ENCODE results near the gene TSC22D4. TPM values are rescaled to one million over a fixed set of nuclear protein-coding genes. Genes with fewer than 3 reads are reported as not detected.
"Not testable (repeated sequence)": the region's sequence is repeated elsewhere in the genome, so short reads cannot be mapped to it uniquely, and the experiment has no call there.

The TSC22D4 gene
- polyA plus RNA-seq, 1 donor, result 37.4 TPM

DNA sequence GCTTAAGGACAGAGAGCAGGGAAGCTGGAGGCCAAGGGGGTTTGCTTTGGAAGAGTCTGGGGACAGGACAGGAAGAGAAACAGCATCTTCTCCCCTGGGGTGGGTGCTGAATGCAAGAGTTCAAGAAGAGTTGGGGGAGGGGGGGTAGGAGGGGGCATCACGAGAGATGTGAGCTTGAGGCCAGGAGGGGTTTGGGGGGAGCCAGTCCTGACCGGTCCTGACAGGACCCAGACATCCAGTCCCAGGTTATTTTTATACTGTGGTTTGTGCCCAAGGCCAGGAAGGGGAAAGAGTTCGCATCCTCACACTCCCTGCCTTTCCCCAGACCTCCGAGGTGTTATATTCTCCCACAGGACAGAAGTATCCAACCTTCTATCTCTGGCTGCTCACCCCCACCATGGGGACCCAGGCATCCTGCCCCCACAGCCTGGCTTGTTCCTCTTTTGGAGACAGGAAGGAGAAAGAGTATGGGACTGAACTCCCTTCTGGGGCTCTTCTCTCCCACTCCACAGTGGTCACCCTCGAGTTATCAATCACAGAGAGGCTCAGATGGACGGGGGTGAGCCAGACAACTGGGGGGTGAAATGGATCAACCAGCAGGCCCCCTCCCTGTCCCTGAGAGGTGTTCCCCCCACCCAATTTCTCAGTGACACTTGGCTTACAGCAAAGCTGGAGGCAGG, 2.8 kb downstream of the TSC22D4 start:
- no peak for DNase-seq

DNA sequence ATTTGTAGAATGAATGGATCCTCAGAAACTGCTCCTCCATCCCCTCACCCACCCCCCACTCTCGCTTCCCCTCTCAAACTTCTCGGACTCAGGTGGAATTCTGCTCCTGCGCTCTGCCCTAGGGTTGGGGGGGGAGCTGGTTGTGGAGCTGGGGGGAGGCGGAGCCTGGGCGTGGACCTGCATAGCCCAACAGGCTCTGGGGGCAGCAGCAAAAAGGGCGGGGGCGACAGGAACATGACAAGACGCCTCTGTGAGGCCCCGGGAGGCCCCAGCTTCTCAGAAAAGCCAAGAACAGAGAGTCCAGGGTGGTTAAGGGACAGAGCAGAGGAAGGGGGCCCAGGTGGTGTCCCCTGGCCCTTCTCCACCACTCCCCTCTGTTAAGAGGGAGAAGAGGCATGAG, 3.5 kb downstream of the TSC22D4 start:
- DNase-seq, result no peak

DNA sequence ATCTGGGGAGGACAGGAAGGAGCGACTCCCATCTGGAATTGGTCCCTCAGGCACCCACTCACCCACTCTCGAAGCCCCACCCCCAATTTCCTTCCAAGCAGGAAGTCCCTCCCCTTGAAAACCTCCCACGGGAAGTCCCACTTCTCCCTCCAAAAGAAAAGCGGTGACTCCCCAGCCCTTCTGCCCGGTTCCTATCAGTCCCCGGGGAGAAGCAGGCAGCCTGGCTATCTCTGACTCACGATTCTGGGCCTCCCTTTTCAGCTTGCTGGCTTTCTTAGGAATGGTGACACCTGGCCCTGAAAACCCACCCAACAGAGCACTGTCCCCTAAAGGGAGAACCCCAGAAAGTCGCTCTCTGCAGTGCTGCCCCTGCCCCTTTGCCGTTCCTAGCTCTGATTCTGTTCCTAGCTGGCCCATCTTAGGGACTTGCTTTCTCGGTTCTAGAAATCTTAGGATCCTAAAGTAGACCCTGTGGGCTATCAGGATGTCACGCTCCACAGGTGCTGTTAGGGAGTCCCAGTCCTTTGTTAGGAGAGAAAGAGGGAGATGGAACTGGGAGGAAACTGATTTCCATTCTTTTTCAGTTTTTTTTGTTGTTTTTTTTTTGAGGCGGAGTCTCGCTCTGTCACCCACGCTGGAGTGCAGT, 6.0 kb downstream of the TSC22D4 start:
- DNase-seq, result no peak

DNA sequence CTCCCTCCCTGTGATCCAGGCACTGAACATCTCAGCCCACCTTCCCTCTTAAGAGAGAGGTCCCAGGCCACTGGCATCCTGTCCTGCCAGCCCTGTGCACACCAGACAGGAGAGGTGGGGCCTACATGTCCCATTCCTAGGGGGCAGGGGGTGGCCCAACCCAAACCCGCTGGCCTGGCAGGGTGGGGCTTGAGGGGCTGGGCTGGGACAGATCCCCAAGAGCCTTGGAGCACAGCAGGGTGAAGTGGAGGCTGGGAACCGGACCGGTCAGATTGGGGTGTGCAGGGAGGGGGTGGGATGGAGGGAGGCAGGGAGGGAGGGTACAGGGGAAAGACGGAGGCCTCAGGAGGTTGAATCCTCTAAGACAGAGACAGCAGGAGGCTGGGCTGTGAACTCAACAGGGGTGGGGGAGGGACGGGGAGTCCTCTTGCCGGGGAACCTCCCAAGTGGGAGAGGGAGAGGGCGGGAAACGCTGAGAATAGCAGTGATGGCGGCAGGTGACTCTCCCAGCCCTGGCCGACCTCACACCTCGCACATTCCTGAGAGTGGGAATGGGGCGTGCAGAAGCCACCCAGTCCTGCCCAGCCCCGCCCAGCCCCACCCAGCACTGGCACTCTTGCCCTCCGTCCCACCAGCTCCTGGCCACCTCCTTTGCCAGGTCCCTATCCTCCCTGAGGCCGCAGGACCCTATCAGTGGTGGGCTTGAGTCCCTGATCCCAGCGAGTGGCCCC, 6.7 kb downstream of the TSC22D4 start:
- no peak for DNase-seq

DNA sequence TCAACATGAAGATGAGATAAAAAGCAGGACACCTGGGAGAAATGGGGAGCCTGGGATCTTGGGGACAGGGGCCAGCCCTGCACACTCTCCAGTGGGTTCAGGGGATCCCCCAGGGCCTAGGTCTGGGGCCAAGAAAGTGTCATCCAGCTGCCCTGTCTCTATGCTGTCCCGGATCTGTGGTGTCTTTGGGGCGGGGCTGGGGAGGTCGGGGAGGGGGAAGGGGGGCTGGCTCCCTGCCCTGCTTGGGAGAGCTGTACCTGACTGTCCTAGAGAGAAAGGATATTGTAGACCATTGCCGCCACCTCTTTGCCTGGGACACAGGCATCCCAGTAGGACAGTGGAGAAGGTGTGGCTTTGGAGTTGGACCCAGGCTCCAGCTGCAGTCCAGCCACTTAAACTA, 8.0 kb downstream of the TSC22D4 start:
- no peak for DNase-seq

DNA sequence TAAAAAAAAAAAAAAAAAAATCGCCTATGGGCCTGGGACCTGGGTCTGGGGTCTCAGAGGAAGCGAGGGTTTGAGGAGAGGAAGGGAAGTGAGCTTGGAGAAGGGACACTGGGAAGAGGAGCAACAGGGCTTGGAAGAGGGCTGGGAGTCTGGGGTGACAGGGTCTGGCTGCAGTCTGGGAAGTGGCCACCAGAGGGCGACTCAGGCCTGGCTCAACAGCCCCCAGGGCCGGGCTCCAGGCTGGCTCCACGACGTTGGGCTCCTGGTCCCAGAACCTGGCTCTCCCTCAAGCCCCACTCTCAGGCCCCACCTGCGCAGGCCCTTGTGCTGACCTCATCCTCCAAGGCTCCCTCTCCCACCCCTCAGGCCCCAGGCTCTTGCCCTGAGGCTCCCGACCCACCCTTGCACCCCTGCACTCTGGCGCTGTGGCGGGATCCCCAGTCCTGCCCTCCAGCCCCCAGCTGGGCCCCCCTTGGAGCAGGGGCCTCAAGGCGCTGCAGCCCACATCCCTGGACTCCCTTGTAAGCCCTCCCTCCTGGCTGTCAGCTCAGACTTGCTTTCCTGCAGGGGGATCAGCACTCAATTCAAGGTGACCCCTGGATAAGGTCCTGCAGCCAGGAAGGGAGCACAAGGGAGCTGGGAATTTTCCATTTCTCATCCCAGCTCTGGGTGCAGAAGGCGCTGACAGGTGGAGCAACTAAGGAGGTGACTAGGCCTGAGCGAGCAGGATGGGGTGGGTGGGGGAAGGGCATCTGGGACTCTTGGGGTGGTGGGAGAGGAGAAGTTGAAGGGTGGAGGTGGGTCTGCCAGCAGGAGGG, 9.6 kb downstream of the TSC22D4 start:
- DNase-seq, result peak; percentile 67

DNA sequence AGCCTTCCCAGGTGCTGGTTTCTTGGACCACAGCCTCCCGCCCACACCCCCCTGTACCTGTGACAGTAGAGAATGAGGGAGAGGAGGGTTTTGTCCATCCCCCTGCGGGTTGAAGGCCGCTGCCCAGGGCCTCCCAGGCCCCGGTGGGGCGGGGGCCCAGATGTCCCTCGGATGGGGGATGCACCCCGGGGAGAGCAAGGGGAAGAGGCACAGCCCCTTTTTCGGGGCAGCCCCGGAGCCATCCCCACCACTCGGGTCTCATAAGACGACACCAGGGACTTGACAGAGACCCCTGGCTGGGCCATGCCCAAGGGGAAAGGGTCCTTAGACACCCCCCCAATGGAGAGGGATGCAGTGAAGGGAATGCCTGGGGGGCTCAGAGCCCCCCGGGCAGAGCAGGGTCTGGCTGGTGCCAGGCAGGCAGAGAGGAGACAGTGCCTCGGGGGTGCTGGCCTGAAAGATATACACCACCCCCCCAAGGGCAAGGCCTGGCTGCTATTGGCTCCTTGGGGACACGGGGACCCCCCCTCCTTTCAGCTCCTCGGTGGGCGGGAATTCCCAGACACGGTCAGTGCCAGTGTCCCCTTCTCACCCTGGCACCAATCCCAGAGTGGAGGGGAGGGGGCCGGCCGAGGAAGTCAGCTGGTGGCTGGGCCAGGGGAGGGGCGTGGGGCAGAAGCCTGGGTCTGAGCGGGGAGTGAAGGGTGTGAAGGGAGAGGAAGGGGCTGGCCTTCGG, 11.2 kb downstream of the TSC22D4 start:
- DNase-seq, result no peak

DNA sequence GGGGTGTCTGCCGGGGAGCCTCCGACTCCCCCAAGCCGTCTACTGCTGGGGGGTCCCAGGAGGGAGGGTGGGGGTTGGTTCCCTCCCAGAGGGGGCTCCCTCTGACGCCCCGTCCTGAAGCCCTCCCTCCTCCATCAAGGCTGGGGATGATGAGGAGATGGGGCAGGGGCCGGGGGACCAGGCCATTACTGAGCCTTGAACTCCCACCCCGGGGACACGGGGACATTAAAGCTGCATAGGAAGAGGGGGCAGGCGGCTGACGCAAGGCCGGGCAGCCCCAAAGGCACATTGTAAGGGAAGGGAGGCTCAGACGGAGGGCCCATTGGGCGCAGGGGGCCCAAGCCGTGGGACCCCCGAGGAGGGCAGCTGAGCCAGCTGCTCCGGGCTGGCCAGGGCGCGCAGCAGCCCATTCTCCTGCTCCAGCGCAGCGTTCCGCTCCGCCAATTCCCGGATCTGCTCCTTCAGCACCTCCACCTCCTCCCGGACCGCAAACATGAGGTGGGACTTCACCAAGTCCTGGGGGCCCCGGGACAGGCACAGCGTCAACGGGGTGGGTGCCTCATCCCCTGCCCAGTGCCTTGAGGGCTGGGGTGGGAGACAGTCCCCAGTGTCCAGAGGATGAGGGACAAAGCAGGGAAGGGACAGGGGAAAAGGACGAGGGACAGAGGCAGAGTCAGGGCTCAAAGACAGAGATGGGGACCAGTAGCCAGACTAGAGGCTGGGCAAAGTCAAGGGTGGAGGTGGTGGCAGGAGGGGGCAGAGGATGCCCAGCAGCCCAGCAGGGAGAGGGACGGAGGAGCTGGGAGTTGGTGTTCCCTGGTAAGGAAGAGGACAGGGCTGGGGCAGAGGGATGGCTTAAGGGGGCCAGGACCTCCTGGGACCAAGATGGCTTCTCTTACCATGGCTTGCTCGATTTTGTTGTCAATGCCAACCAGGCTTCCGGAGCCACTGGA, 12.1 kb downstream of the TSC22D4 start:
- no peak for DNase-seq

DNA sequence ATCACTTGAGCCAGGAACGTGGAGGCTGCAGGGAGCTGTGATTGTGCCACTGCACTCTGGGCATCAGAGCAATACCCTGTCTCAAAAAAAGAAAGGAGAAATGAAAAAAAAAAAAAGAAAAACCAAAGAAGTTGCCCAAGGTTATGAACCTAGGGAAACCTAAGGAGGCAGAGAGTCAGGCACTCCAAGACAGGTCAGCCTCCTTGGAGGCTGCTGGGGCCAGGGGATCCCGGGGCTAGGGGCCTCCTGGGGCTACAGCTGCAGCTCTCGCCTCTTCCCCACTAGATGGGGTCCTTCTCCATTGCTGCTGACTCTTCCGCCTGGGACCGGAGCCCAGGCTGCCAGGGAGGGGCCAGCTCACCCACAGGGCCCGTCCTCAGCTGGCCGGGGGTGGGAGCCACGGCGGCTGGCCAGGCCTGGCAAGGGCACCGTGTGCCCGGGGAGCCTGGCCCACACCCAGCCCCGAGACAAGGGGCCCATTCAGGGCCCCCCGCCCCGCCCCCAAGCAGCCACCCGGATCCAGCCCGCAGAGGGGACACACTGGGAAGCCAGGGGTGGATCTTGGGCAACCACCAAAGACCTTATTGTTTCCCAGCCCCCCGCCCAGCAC, 13.2 kb downstream of the TSC22D4 start:
- DNase-seq, result peak; percentile 61

DNA sequence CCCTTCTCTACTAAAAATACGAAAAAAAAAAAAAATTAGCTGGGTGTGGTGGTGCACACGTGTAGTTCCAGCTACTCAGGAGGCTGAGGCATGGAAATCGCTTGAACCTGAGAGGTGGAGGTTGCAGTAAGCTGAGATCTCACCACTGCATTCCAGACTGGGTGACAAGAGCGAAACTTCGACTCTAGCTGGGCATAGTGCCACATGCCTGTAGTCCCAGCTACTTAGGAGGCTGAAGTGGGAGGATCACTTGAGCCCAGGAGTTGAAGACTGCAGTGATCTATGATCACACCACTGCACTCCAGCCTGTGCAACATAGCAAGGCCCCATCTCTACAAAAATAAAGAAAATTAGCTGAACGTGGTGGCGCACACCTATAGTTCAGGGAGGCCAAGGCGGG, 13.7 kb downstream of the TSC22D4 start:
- DNase-seq, result no peak

DNA sequence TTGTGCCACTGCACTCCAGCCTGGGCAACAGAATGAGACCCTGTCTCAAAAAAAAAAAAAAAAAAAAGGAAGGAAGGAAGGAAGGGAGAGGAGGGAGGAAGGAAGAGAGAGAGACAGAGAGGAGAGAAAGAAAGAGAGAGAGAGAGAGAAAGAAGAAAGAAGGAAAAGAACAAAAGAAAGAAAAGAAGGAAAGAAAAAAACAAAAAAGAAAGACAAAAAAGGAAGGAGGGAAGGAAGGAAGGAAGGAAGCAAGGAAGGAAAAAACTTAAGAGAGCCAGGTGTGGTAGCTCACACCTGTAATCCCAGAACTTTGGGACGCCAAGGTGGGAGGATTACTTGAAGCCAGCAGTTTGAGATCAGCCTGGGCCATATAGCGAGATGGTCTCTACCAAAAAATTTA, 14.2 kb downstream of the TSC22D4 start:
- no peak for DNase-seq

DNA sequence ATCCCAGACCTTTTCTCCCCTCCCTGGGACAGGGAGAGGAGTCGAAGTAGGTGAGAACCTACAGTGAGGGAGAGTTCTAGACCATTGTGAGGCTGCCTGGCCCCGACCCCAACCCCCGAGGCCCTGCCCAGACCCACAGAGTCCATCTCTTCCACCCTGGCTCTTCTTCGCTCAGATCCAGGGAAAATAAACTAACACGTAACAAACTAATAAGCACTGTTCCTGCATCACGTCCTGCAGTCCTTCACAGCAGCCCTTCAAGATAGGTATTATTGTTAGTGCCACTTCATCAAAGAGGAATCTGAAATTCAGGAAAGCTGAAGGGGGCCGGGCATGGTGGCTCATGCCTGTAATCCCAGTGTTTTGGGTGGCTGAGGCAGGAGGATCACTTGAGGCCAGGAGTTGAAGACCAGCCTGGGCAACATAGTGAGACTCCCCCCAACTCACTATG, 14.8 kb downstream of the TSC22D4 start, which contains the start of gene SPACDR:
Gene SPACDR (minus strand): TSS at position 51 of the 451 bp plus-strand sequence. CDS start 235 bp downstream, outside the sequence.
- DNase-seq, result no peak

DNA sequence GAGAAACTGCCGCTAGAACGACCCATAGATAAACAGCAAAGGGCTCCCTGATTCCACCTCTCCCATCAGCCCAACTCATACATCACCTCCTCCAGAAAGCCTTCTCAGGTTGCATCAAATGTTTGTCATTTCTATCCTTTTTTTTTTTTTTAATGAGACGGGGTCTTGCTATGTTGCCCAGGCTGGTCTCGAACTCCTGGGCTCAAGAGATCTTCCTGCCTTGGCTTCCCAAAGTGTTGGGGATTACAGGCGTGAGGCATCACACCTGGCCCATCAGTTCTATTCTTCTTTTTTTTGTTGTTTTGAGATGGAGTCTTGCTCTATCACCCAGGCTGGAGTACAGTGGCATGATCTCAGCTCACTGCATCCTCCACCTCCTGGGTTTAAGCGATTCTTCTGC, 22.0 kb downstream of the TSC22D4 start:
- DNase-seq, result no peak

DNA sequence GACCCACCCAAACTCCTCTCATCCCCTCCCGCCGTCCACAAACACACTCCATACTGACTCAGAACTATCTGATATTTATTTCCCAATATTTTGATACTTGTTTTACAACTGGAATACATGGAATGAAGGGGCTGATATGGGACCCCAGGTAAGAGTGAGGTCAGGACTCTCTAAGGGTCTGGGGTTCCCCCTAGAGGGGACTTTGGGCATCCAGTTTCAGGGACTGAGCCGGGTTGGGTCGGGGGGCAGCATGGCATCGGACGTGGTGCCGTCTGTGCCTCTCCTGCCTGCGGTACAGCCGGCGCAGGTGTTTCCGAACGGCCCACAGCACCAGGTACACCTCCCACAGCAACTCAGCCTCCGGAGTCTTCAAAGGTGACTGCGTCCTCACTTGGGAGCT, 22.5 kb downstream of the TSC22D4 start:
- no peak for DNase-seq

DNA sequence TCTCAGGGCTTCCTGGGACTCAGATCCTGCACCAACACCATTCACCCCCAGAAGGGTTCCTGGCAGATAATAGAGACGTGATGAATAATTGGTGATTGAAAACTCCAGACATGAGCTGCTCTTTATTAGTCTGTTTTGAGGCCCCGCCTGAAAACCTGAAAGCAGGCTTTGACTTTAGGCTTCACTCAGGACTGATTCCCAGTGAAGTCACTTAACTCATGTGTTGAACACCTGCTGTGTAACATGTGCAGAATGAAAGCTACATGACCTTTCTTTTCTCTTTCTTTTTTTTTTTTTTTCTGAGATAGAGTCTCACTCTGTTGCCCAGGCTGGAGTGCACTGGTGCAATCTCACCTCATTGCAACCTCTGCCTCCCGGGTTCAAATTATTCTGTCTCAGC, 23.8 kb downstream of the TSC22D4 start:
- no peak for DNase-seq

DNA sequence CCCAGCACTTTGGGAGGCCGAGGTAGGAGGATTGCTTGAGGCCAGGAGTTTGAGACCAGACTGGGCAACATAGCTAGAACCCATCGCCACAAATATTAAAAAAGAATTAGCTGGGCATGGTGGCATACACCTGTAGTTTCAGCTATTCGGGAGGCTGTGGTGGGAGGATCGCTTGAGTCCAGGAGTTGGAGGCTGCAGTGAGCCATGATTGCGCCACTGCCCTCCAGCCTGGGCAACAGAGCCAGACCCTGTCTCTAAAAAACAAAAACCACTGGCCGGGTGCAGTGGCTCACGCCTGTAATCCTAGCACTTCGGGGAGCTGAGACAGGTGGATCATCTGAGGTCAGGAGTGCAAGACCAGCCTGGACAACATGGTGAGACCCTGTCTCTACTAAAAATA, 25.2 kb downstream of the TSC22D4 start:
- not testable (repeated sequence) for DNase-seq

DNA sequence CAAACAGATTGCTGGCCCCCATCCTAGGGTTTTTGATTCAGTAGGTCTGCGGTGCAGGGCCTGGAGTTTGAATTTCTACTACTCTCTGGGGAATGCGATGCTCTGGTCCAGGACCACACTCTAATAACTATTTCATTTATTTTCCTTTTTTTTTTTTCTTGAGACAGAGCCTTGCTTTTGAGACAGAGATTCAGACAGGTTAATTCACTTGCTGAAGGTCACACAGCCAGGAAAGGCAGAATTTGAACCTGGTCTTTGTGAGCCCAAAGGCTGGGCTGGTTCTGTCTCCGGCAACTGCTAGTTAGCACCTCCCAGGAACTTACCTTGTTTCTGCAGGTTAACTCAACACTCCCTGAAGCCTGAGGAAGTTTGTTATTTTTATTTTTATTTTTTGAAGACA, 26.5 kb downstream of the TSC22D4 start:
- no peak for DNase-seq

DNA sequence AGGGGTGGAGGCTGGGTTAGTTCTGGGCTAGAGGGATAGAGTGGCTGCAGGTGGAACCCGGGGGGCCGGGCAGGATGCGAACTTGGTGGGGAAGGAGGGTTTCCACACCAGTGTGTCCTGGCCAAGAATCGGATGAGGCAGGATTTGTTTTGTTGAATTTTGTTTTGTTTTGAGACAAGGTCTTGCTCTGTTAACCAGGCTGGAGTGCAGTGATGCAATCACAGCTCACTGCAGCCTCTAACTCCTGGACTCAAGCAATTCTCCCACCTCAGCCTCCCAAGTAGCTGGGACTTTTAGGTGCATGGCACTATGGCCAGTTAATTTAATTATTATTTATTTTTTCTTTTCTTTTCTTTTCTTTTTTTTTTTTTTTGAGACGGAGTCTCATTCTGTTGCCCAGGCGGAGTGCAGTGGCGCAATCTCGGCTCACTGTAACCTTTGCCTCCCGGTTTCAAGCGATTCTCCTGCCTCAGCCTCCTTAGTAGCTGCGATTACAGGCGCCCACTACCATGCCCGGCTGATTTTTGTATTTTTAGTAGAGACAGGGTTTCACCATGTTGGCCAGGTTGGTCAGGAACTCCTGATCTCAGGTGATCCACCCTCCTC, 29.7 kb downstream of the TSC22D4 start:
- no peak for DNase-seq

DNA sequence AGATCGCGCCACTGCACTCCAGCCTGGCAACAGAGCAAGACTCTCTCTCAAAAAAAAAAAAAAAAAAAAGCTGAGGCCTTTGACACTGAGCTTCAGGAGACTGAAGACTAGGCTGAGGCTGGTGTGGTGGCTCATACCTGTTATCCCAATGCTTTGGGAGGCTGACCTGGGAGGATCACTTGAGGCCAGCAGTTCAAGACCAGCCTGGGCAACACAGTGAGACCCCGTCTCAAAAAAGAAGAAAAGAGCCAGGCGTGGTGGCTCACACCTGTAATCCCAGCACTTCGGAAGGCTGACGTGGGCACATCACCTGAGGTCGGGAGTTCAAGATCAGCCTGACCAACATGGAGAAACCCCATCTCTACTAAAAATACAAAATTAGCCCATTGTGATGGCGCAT, 31.7 kb downstream of the TSC22D4 start:
- DNase-seq, result not testable (repeated sequence)
